ENCODE measurements around the gene ARHGEF28.
A peak's percentile ranks its signal among the peaks of the same experiment; 100 is the strongest.

ARHGEF28 gene

DNA sequence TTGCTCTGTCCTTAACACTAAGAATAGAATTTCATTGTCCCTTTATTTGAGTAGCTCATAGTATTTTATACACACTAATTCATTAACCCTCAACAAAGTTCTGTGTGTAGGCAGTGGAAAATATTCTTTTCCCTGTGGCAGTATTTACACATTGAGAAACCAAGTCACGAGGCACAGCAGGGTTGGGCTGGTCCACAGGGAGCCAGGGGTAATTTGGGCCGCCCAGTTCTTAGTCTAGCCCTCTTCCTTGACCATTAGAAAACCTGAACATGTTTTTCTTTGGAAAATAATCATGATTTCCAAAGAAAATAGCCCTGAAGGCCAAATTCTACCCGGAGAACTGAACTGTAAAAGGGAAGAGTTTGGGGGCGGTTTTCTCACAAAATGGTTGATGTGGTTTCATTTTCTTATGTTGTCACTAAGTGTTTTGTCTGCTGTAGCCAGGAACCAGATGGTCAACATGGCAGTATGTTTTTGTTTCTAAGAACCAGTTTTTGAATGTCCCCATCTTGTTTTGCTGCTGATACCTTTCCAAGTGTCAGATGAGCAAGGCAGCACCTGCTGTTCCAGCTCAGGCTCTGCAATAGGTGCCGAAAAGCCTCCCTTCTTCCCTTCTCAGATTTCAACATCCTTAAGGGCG is 29.6 kb downstream of the ARHGEF28 start:
- TF ChIP-seq, protein P1, sequence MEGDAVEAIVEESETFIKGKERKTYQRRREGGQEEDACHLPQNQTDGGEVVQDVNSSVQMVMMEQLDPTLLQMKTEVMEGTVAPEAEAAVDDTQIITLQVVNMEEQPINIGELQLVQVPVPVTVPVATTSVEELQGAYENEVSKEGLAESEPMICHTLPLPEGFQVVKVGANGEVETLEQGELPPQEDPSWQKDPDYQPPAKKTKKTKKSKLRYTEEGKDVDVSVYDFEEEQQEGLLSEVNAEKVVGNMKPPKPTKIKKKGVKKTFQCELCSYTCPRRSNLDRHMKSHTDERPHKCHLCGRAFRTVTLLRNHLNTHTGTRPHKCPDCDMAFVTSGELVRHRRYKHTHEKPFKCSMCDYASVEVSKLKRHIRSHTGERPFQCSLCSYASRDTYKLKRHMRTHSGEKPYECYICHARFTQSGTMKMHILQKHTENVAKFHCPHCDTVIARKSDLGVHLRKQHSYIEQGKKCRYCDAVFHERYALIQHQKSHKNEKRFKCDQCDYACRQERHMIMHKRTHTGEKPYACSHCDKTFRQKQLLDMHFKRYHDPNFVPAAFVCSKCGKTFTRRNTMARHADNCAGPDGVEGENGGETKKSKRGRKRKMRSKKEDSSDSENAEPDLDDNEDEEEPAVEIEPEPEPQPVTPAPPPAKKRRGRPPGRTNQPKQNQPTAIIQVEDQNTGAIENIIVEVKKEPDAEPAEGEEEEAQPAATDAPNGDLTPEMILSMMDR (IDR thresholded peaks at IDR 0.05; ENCODE audit: low read depth, low read length): no peak
- TF ChIP-seq MYC (IDR thresholded peaks at IDR 0.05; ENCODE audit: low read depth, low read length) (no peak), POLR2A (IDR thresholded peaks at IDR 0.05; ENCODE audit: extremely low read depth, insufficient read length) (no peak), MAX (IDR thresholded peaks at IDR 0.05; ENCODE audit: low read depth, low read length) (no peak)
- no peak overlapping the region for H3K4me3 ChIP-seq (ENCODE audit: low read depth, low read length)
- DNase-seq (ENCODE audit: low read depth): no peak

- no peak for TF ChIP-seq POLR2A (IDR thresholded peaks at IDR 0.05; ENCODE audit: extremely low read depth, insufficient read length)
- no peak for TF ChIP-seq MYC (IDR thresholded peaks at IDR 0.05; ENCODE audit: low read depth, low read length)
- TF ChIP-seq MAX (IDR thresholded peaks at IDR 0.05; ENCODE audit: low read depth, low read length): no peak
- TF ChIP-seq, protein P1 (IDR thresholded peaks at IDR 0.05; ENCODE audit: low read depth, low read length): no peak
- no peak overlapping the region for H3K4me3 ChIP-seq (ENCODE audit: low read depth, low read length)
- no peak for DNase-seq (ENCODE audit: low read depth)
Measured at GRCh38 chr5:73661753-73662152, 35.8 kb downstream of the ARHGEF28 start.

DNA sequence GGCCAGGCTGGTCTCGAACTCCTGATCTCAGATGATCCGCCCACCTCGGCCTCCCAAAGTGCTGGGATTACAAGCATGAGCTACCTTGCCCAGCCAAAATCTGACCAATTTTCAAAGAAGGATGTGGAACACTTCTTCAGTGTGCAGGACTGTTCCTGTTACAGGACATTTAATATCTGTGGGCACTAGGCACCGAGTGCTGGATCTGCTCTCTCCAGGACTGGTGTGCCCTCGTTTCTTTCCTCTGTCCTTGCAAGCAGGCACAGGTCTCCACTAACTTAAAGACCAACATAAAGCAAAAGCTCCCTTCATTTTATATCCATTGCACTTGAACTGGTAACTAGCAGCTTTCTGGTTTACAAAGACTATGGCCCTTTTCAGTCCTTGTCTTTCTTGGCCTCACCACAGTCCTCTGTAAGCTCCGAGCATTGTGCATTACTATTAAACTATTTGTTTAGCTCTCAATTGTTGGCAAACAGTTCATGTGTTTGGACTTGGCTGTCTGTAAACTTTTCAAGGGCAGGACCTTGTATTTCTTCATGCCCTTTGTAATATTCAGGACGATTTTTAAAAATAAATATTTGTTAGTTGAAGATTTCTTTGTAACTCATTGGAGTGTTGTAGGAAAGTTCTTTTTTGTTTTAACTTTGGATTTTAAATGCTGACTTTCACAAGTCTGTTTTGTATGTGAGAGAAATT is 37.3 kb downstream of the ARHGEF28 start:
- DNase-seq (ENCODE audit: low read depth): no peak
- TF ChIP-seq MYC (IDR thresholded peaks at IDR 0.05; ENCODE audit: low read depth, low read length) (no peak), MAX (IDR thresholded peaks at IDR 0.05; ENCODE audit: low read depth, low read length) (no peak), POLR2A (IDR thresholded peaks at IDR 0.05; ENCODE audit: extremely low read depth, insufficient read length) (no peak)
- TF ChIP-seq, protein P1 (IDR thresholded peaks at IDR 0.05; ENCODE audit: low read depth, low read length): no peak
- H3K4me3 ChIP-seq (ENCODE audit: low read depth, low read length): no peak overlapping the region

- no peak for DNase-seq (ENCODE audit: low read depth)
- TF ChIP-seq MYC (IDR thresholded peaks at IDR 0.05; ENCODE audit: low read depth, low read length) (no peak), MAX (IDR thresholded peaks at IDR 0.05; ENCODE audit: low read depth, low read length) (no peak), POLR2A (IDR thresholded peaks at IDR 0.05; ENCODE audit: extremely low read depth, insufficient read length) (no peak)
- TF ChIP-seq, protein P1 (IDR thresholded peaks at IDR 0.05; ENCODE audit: low read depth, low read length): no peak
Measured at GRCh38 chr5:73663860-73664240, 37.9 kb downstream of the ARHGEF28 start.

DNA sequence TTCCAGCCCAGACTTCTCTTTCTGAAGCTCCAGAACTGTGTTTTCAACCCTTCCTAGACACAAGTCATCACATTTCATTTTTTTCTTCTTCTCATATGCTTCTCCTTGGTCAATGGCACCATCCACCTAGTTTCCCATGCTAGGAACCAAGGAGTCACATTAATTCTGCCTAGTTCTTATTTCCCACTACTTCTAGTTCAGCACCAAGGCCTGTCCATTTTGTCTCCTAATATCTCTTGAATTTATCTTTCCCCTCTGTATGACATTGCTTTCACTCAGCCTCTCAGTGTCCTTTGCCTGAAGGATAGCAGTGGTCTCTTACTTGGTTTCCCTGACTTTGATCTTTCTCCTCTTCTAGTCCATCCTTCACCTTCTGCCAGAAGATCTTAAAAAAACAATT is 38.8 kb downstream of the ARHGEF28 start:
- no peak for DNase-seq (ENCODE audit: low read depth)
- no peak overlapping the region for H3K4me3 ChIP-seq (ENCODE audit: low read depth, low read length)
- TF ChIP-seq MYC (IDR thresholded peaks at IDR 0.05; ENCODE audit: low read depth, low read length): no peak

More at GRCh38 chr5:73663860-73664240, 37.9 kb downstream of the ARHGEF28 start:
- H3K4me3 ChIP-seq (ENCODE audit: low read depth, low read length): no peak overlapping the region

GRCh38 chr5:73666891-73667290 is 40.9 kb downstream of the ARHGEF28 start:
- TF ChIP-seq MYC (IDR thresholded peaks at IDR 0.05; ENCODE audit: low read depth, low read length): no peak
- no peak for TF ChIP-seq POLR2A (IDR thresholded peaks at IDR 0.05; ENCODE audit: extremely low read depth, insufficient read length)
- TF ChIP-seq, protein P1 (IDR thresholded peaks at IDR 0.05; ENCODE audit: low read depth, low read length): no peak
- no peak for TF ChIP-seq MAX (IDR thresholded peaks at IDR 0.05; ENCODE audit: low read depth, low read length)
- peak; percentile 14 for DNase-seq (ENCODE audit: low read depth)
- no peak overlapping the region for H3K4me3 ChIP-seq (ENCODE audit: low read depth, low read length)

All from NB4 (cell line).